Hepatocyte (in vitro differentiated cells): ENCODE data around the gene VAPA.

Experiments used
- EZH2 ChIP-seq: fragments of 200-600 bp; sonication (generic); IDR thresholded peaks from 2 replicates; pipeline ENCODE4 v1.6.1; 2016; ENCODE audit warnings: antibody characterized with exemption, mild to moderate bottlenecking, borderline replicate concordance
- TF ChIP-seq, protein P1 (sequence below): fragments of 200-600 bp; sonication (generic); IDR thresholded peaks from 2 replicates; pipeline ENCODE4 v1.5.1; 2016; ENCODE audit warnings: antibody characterized with exemption, mild to moderate bottlenecking; ENCODE audit not compliant: poor library complexity

DNA sequence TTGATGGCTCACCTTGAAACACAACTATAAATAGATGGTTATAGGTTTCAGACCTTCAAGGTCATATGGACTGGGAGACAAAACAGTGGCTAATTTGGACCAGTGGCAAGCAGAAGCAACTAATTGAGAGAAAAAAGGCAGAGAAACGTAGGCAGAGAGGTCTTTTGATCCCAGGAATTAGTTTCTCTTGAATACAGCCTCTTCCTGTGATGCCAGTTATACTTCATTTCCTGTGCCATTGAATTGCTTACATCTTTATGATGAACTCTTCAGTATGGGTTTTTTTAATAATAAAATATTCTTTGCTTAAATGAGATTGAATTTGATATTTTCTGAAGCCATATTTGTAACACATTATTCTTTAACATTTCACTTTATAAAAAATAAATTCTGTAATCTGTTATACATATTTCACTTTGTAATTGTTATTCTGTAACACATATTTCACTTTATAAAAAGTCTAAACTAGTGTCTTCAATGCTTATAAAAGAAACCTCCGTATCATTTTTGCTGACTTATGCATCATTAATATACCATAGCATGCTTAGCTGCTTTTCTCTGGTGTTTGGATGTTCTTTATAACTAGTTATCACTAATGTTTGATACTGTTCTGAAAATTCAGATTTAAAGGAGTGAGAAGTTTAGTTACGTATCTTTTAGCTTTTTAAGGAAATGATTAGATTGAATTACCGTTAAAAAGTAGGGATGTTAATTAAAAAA lies 8.9 kb downstream of the VAPA start:
- TF ChIP-seq, protein P1, sequence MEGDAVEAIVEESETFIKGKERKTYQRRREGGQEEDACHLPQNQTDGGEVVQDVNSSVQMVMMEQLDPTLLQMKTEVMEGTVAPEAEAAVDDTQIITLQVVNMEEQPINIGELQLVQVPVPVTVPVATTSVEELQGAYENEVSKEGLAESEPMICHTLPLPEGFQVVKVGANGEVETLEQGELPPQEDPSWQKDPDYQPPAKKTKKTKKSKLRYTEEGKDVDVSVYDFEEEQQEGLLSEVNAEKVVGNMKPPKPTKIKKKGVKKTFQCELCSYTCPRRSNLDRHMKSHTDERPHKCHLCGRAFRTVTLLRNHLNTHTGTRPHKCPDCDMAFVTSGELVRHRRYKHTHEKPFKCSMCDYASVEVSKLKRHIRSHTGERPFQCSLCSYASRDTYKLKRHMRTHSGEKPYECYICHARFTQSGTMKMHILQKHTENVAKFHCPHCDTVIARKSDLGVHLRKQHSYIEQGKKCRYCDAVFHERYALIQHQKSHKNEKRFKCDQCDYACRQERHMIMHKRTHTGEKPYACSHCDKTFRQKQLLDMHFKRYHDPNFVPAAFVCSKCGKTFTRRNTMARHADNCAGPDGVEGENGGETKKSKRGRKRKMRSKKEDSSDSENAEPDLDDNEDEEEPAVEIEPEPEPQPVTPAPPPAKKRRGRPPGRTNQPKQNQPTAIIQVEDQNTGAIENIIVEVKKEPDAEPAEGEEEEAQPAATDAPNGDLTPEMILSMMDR = no peak
- no peak for TF ChIP-seq EZH2
